Measurements from ENCODE around the gene MRPS22.
"Not testable (repeated sequence)": the region's sequence is repeated elsewhere in the genome, so short reads cannot be mapped to it uniquely, and the experiment has no call there.

The MRPS22 gene

GRCh38 chr3:139311557-139311956 is 32.3 kb upstream of the MRPS22 start:
- DNase-seq (ENCODE audit: low read depth in 3 of 3), result no peak

- no peak for DNase-seq (ENCODE audit: low read depth in 3 of 3)
Observed at GRCh38 chr3:139312416-139312815, 31.4 kb upstream of the MRPS22 start.

- no peak for DNase-seq (ENCODE audit: low read depth in 3 of 3)
Observed at GRCh38 chr3:139312959-139313358, 30.9 kb upstream of the MRPS22 start.

DNA sequence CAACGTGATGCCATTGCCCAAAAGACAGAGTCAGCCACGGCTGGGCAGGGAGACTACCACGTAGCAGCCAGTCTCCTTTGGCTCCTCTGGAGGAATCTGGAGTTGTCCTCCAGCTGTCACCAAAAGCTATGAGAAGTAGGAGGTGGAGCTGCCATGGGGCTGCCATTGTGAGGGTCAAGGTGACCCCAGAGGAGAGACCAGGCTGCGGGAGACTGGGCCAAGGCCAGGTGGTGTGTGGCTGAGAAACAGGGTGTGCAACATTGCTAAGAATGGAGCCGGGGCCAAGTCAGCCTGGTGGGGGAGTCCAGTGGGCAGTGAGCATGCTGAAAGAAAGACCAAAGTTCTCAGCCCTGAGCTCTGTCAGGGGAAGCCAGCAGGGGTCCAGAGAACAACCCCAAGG is 29.9 kb upstream of the MRPS22 start:
- DNase-seq (ENCODE audit: low read depth in 3 of 3), result no peak

GRCh38 chr3:139317215-139317614 is 26.6 kb upstream of the MRPS22 start:
- DNase-seq (ENCODE audit: low read depth in 3 of 3), result no peak

GRCh38 chr3:139317660-139318430 is 26.0 kb upstream of the MRPS22 start:
- no peak for DNase-seq (ENCODE audit: low read depth in 3 of 3)

DNA sequence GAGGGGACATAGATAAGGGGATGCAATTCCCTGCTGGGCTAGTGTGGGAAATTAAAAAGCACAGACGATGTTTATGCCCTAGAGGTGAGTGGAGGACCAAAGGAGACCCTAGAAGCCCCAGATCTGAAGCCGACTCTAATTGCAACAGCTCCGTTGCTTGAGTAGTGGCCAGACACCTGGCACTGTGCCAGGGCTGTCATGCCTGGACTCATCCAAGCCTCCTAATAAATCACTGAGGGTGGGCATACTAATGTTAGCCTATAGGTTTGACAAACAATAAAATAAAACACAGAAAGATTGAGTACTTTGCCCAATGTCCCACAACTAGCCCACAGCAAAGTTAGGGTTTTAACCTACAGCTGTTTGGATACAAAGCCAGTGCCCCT is 25.4 kb upstream of the MRPS22 start:
- no peak for DNase-seq (ENCODE audit: low read depth in 3 of 3)

DNA sequence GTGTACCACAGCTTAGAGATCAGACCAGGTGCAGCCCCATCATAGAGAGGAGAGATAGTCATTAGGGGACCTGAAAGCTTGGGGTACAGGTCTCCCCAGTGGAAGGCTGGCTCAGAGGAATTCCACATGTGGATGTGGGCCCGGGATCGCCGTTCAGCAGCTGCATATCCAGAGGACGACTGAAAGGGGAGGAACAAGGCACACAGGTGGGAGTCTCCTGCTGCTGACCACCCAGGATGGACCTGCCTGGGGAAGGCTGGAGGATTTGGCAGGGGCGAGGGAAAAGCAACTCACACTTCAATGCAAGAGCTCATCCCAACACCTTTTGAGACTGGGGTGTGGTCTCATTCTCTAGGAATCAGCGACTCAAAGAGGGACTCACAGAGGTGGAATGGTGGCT is 25.0 kb upstream of the MRPS22 start:
- no peak for DNase-seq (ENCODE audit: low read depth in 3 of 3)

- DNase-seq (ENCODE audit: low read depth in 3 of 3), result no peak
Observed at GRCh38 chr3:139319428-139320402, 24.1 kb upstream of the MRPS22 start.

GRCh38 chr3:139320551-139321309 is 23.1 kb upstream of the MRPS22 start:
- DNase-seq (ENCODE audit: low read depth in 3 of 3), result no peak

DNA sequence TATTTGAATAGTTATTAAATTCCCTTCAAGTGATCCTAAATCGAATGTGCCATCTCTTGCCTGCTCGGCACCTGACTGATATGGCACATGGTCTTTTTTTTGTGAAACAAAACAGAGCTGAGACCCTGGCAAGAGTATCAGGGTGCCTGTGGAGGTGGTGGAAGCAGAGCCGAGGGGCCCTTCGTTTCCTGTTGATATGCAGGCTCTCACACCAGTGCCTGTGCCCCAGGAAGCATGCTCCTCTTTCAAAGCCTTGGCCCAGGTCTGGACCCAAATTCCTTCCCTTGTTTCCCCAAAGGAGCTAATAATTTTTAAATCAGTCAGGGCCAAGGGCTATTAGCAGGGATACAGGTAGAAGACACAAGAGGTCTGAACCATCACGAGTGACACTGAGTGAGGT is 21.5 kb upstream of the MRPS22 start:
- no peak for DNase-seq (ENCODE audit: low read depth in 3 of 3)

DNA sequence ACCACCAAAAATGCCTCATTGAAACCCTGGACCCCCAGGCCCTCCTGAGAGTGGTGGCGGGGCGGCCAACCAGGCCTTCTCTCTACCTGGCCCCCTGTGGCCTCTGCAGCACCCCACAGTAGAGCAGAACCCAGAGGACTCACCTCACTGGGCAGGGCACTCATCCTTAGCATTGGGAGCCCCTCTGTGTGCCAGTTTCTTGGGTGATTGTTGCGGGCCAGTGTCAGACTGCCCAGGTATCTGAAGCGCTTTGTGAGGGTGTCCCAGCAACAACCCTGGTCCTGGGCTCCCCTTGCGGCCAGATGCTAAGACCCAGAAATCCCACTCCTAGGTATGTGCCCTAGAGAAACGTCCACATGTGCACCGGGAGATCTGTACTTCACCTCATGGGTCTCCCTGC is 20.7 kb upstream of the MRPS22 start:
- DNase-seq (ENCODE audit: low read depth in 3 of 3), result no peak

GRCh38 chr3:139324456-139324855 is 19.4 kb upstream of the MRPS22 start:
- no peak for DNase-seq (ENCODE audit: low read depth in 3 of 3)

DNA sequence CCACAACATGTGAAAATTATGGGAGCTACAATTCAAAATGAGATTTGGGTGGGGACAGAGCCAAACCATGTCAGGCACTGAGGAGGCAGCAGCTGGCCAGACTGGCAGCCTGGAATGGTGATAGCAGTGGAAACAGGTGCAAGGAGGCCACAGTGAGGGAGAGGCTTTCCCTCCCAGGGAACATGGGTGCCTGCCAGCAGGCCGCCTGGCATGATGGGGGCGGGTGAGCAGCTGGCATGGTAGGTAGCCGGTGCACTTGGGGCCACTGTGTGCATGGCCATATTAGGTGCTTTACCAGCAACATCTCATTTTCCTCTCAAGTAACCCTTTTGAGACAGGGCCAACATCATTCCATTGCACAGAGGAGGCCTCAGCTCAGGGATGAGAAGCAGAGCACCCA is 18.3 kb upstream of the MRPS22 start:
- DNase-seq (ENCODE audit: low read depth in 3 of 3), result no peak

DNA sequence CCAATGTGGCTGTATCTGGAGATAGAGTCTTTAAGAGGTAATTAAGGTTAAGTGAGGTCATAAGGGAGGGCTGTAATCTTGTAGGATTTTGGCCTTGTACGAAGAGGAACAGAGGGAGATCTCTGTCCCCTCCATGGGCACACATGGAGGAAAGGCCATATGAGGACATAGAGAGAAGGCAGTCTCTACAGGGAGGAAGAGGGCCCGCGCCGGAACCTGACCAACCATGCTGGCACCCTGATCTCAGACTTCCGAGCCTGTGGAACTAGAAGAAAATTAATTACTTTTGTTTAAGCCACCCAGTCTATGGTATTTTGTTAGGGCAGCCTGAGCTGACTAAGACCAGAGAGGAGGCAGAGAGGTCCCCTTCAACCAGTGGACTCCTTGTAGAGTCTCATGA is 17.7 kb upstream of the MRPS22 start:
- no peak for DNase-seq (ENCODE audit: low read depth in 3 of 3)

DNA sequence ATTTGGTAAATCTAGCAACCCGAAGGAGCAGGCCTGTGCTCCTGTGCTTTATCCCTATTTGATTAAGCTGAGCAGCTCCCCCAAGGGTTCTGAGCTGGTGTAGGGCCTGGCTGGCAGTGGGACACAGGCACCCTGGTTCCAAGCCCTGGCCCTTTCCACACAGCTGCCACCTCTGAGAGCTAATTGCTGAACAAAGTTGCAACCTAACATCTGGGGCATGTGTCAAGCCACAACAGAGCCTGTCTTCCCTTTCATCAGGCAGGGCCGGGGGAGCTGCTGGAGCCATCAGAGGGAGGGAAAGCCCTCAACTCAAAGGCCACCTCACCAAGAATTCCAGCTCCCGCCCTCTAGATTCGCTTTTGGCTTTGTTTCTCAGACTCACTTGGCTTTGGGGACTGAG is 17.1 kb upstream of the MRPS22 start:
- no peak for DNase-seq (ENCODE audit: low read depth in 3 of 3)

- DNase-seq (ENCODE audit: low read depth in 3 of 3), result no peak
Observed at GRCh38 chr3:139327231-139327630, 16.6 kb upstream of the MRPS22 start.

GRCh38 chr3:139327861-139328260 is 16.0 kb upstream of the MRPS22 start:
- DNase-seq (ENCODE audit: low read depth in 3 of 3), result no peak

DNA sequence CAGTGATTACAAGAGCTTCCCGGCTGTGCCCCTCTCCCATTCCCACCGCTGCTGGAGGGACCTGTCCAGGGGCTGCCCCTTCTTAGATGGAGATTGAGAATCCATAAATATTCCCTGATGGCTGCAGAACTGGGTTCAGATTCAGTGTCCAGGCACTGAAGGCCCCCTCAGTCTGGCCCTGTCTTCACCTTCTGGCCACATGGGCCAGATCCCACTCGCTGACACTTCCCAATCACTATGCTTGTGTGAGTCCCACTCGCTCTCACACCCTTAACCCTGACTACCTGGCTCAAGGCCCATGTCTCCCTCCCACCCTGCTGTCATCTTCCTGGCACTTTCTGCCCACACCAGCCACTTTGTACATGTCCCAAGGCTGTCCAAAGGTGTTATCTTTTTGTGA is 15.5 kb upstream of the MRPS22 start:
- DNase-seq (ENCODE audit: low read depth in 3 of 3), result no peak

DNA sequence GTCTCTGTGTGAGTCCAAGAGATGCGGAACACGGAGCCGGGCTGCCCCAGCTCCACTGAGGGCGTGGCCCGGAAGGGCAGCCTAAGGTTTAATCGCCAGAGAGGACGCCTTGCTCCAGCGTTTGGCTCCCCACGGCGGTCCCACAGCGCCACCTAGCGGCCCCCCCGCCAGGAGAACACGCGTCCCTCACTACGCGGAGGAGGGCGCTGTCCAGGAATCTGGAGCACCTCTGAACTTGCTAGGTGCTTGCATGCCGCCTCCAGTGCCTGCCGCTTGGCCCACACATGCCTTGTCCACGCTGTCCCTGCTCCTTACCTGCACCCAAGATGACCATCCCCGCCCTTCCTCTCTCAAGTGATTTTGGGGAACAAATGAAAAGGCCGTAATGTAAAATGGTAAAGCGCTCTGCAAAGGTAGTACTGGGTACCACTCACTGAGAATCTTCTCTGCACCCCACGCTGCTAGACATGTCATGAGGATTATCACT is 14.4 kb upstream of the MRPS22 start:
- peak; percentile 83 to 89 (median 83) for DNase-seq (ENCODE audit: low read depth in 3 of 3)

- DNase-seq (ENCODE audit: low read depth in 3 of 3), result no peak
Observed at GRCh38 chr3:139332092-139332491, 11.7 kb upstream of the MRPS22 start.

- DNase-seq (ENCODE audit: low read depth in 3 of 3), result not testable (repeated sequence)
Observed at GRCh38 chr3:139334675-139335074, 9.1 kb upstream of the MRPS22 start.

All from stimulated activated CD4-positive, alpha-beta T cell treated with anti-CD3 and anti-CD28 coated beads, TNF-alpha, amount 100 ng/mL, for 48 hours (primary cell).